IMR-90 (cell line): ENCODE results near the gene NDNF. TPM values are rescaled to one million over a fixed set of nuclear protein-coding genes. Genes with fewer than 3 reads are reported as not detected.
A peak's percentile ranks its signal among the peaks of the same experiment; 100 is the strongest.

Experiments used
- ATAC-seq: fragments of 200-7000 bp; cut with Tn5 transposase; 2 replicates; pipeline ENCODE4 v1.9.1; 2020; ENCODE audit warnings: low read depth, mild to moderate bottlenecking, moderate library complexity
- BruUV-seq: library from RNA; stranded (reverse); fragments of 400-500 nt; replicated peaks from 2 replicates; lab custom pipeline; 2021; lab: Mats Ljungman, UMichigan
- CTCF ChIA-PET: fragments of 300-600 bp; formaldehyde crosslinking; extraction: SDS; loops from one replicate; lab custom pipeline; 2021; ENCODE audit warnings: antibody characterized with exemption; lab: Yijun Ruan, JAX
- POLR2A ChIA-PET: fragments of 300-600 bp; sonication (Branson Sonifier 250); formaldehyde crosslinking; loops from one replicate; lab custom pipeline; 2022; ENCODE audit warnings: antibody characterized with exemption; ENCODE audit not compliant: unreplicated experiment; lab: Charles Lee
- DNase-seq: peaks from one replicate; pipeline ENCODE4 v3.0.0; 2013
- H2AFZ ChIP-seq: replicated peaks from 2 replicates; pipeline ENCODE3; 2013; ENCODE audit warnings: low read length, mild to moderate bottlenecking; ENCODE audit not compliant: poor library complexity
- H2AK5ac ChIP-seq: 2 replicates; pipeline ENCODE4 v1.6.1; 2013; ENCODE audit warnings: low read depth, low read length, inconsistent platforms
- H2AK9ac ChIP-seq: replicated peaks from 2 replicates; pipeline ENCODE3; 2013; ENCODE audit warnings: mild to moderate bottlenecking, low read depth, low read length, moderate library complexity; ENCODE audit not compliant: poor library complexity
- H2BK120ac ChIP-seq: 2 replicates; pipeline ENCODE4 v1.6.1; 2013; ENCODE audit warnings: low read depth, low read length, inconsistent platforms
- H2BK15ac ChIP-seq: 3 replicates; pipeline ENCODE4 v1.6.1; 2013; ENCODE audit warnings: low read depth, low read length, inconsistent platforms
- H2BK20ac ChIP-seq: 2 replicates; pipeline ENCODE4 v1.6.1; 2013; ENCODE audit warnings: low read depth, mild to moderate bottlenecking, inconsistent platforms, low read length, moderate library complexity
- H2BK5ac ChIP-seq: 2 replicates; pipeline ENCODE4 v1.6.1; 2013; ENCODE audit warnings: mild to moderate bottlenecking, low read depth, low read length, inconsistent platforms; ENCODE audit not compliant: poor library complexity, severe bottlenecking
- H3K14ac ChIP-seq: replicated peaks from 2 replicates; pipeline ENCODE4 v1.6.1; 2013; ENCODE audit warnings: low read depth, low read length, inconsistent platforms
- H3K18ac ChIP-seq: 2 replicates; pipeline ENCODE4 v1.6.1; 2013; ENCODE audit warnings: low read depth, low read length, control low read depth
- H3K23ac ChIP-seq: 2 replicates; pipeline ENCODE4 v1.6.1; 2013; ENCODE audit warnings: low read depth, low read length, inconsistent platforms
- H3K27ac ChIP-seq: 2 replicates; pipeline ENCODE4 v1.5.1; 2013; ENCODE audit warnings: mild to moderate bottlenecking, control low read depth, low read length; ENCODE audit not compliant: insufficient read depth
- H3K27me3 ChIP-seq: 2 replicates; pipeline ENCODE4 v1.6.1; 2013; ENCODE audit warnings: low read length; ENCODE audit not compliant: control insufficient read depth, insufficient read depth
- H3K36me3 ChIP-seq: 2 replicates; pipeline ENCODE4 v1.6.1; 2013; ENCODE audit warnings: low read length, mixed read lengths; ENCODE audit not compliant: control insufficient read depth, insufficient read depth
- H3K4ac ChIP-seq: 2 replicates; pipeline ENCODE4 v1.6.1; 2013; ENCODE audit warnings: low read depth, low read length, inconsistent platforms
- H3K4me1 ChIP-seq: 2 replicates; pipeline ENCODE4 v1.6.1; 2013; ENCODE audit warnings: low read length, mixed read lengths; ENCODE audit not compliant: control insufficient read depth, insufficient read depth
- H3K4me2 ChIP-seq: 2 replicates; pipeline ENCODE4 v1.6.1; 2013; ENCODE audit warnings: low read depth, mild to moderate bottlenecking, control low read depth, low read length, moderate library complexity
- H3K4me3 ChIP-seq: 2 replicates; pipeline ENCODE4 v1.5.1; 2013; ENCODE audit warnings: low read depth, mild to moderate bottlenecking, control low read depth, low read length, moderate library complexity; ENCODE audit not compliant: insufficient read depth
- H3K56ac ChIP-seq: 2 replicates; pipeline ENCODE4 v1.6.1; 2013; ENCODE audit warnings: low read length, inconsistent platforms; ENCODE audit not compliant: insufficient read depth; ENCODE audit errors: extremely low read depth
- H3K79me1 ChIP-seq, 2 experiments: 2 replicates each; pipeline ENCODE4 v1.6.1; 2013; ENCODE audit warnings: low read length in 2 of 2, inconsistent platforms in 1 of 2, low read depth in 1 of 2
- H3K9ac ChIP-seq: 2 replicates; pipeline ENCODE4 v1.6.1; 2013; ENCODE audit warnings: low read depth, low read length, control low read depth
- H3K9me1 ChIP-seq: 2 replicates; pipeline ENCODE4 v1.6.1; 2013; ENCODE audit warnings: low read length, inconsistent platforms; ENCODE audit not compliant: insufficient read depth
- H3K9me3 ChIP-seq: 2 replicates; pipeline ENCODE4 v1.6.1; 2013; ENCODE audit warnings: low read length; ENCODE audit not compliant: control insufficient read depth, insufficient read depth
- H4K20me1 ChIP-seq: 2 replicates; pipeline ENCODE4 v1.6.1; 2013; ENCODE audit warnings: low read length, inconsistent platforms; ENCODE audit not compliant: insufficient read depth
- H4K5ac ChIP-seq: 2 replicates; pipeline ENCODE4 v1.6.1; 2013; ENCODE audit warnings: mild to moderate bottlenecking, low read depth, low read length, control low read depth
- H4K8ac ChIP-seq, 2 experiments: 2 replicates each; pipeline ENCODE4 v1.6.1; 2013; ENCODE audit warnings: low read depth in 2 of 2, low read length in 2 of 2, control low read depth in 1 of 2, inconsistent platforms in 1 of 2
- H4K91ac ChIP-seq: 2 replicates; pipeline ENCODE4 v1.6.1; 2013; ENCODE audit warnings: low read depth, low read length, inconsistent platforms; ENCODE audit not compliant: insufficient read depth
- BHLHE40 ChIP-seq: fragments of 150-350 bp; IDR thresholded peaks from 2 replicates; pipeline ENCODE4 v1.6.1; 2016; ENCODE audit warnings: mild to moderate bottlenecking, low read depth, low read length
- CEBPB ChIP-seq: IDR thresholded peaks from 2 replicates; pipeline ENCODE4 v1.6.1; 2012; ENCODE audit warnings: low read depth, low read length, improper control_type of control experiment
- CHD1 ChIP-seq: IDR thresholded peaks from 2 replicates; pipeline ENCODE4 v1.6.1; 2012; ENCODE audit warnings: low read depth, low read length, improper control_type of control experiment
- CTCF ChIP-seq: conservative IDR thresholded peaks from 2 replicates; pipeline ENCODE4 v1.5.1; 2012; ENCODE audit warnings: mild to moderate bottlenecking, low read depth, low read length, improper control_type of control experiment
- FOS ChIP-seq: fragments of 150-350 bp; IDR thresholded peaks from 2 replicates; pipeline ENCODE4 v1.6.1; 2016; ENCODE audit warnings: low read depth, low read length
- MAFK ChIP-seq: IDR thresholded peaks from 2 replicates; pipeline ENCODE4 v1.6.1; 2012; ENCODE audit warnings: low read depth, low read length, improper control_type of control experiment
- MXI1 ChIP-seq: IDR thresholded peaks from 2 replicates; pipeline ENCODE4 v1.6.1; 2012; ENCODE audit warnings: low read depth, mild to moderate bottlenecking, low read length, moderate library complexity, borderline replicate concordance
- NFE2L2 ChIP-seq: fragments of 150-350 bp; IDR thresholded peaks from 2 replicates; pipeline ENCODE4 v1.6.1; 2016; ENCODE audit warnings: low read depth, mild to moderate bottlenecking, low read length
- RAD21 ChIP-seq: IDR thresholded peaks from 2 replicates; pipeline ENCODE4 v1.6.1; 2012; ENCODE audit warnings: low read length, improper control_type of control experiment
- RCOR1 ChIP-seq: IDR thresholded peaks from 2 replicates; pipeline ENCODE4 v1.6.1; 2012; ENCODE audit warnings: mild to moderate bottlenecking, low read length, improper control_type of control experiment; ENCODE audit not compliant: insufficient replicate concordance
- RFX5 ChIP-seq: IDR thresholded peaks from 2 replicates; pipeline ENCODE4 v1.8.0; 2012; ENCODE audit warnings: low read depth, mild to moderate bottlenecking, low read length, moderate library complexity
- SMC3 ChIP-seq: fragments of 150-350 bp; IDR thresholded peaks from 2 replicates; pipeline ENCODE4 v1.6.1; 2016; ENCODE audit warnings: low read depth, mild to moderate bottlenecking, antibody characterized with exemption, low read length, moderate library complexity
- USF2 ChIP-seq: fragments of 150-350 bp; IDR thresholded peaks from 2 replicates; pipeline ENCODE4 v1.6.1; 2017; ENCODE audit warnings: mild to moderate bottlenecking, antibody characterized with exemption, low read length, low read depth
- dilution Hi-C: fragments of 300-500 bp; cut with HindIII; formaldehyde crosslinking; loops from one replicate; pipeline ENCODE4 v1.14.3; 2018; ENCODE audit warnings: low sequenced_read_pairs; ENCODE audit not compliant: unreplicated experiment
- in situ Hi-C: fragments of 300-500 bp; cut with MboI; formaldehyde crosslinking; loops from 3 replicates; pipeline ENCODE4 v1.14.3; 2019; ENCODE audit warnings: low sequenced_read_pairs, inconsistent platforms, mixed read lengths
- intact Hi-C: fragments of 100-400 bp; cut with micrococcal nuclease; formaldehyde crosslinking; loops from 2 replicates; pipeline ENCODE4 v1.10.0; 2022
- polyA plus RNA-seq, 3 experiments: library from polyadenylated mRNA; depleted of rRNA; stranded (reverse); fragments of >200 nt; gene quantifications; 2 replicates each; pipeline ENCODE4 v1.2.3, GENCODE V29; 2012; ENCODE audit warnings: low replicate concordance in 1 of 3
- total RNA-seq: library from RNA; depleted of rRNA; stranded (reverse); fragments of >200 nt; gene quantifications from 2 replicates; pipeline ENCODE4 v1.2.3, GENCODE V29; 2012

The NDNF gene
- total and polyA plus RNA-seq, 2 of the 4 experiments (the other 2 are of a cell fraction), result under 0.01 TPM; not detected in 1

- dilution Hi-C loops, result no loop called here
- H4K5ac ChIP-seq, result no peak overlapping the region
- H4K91ac ChIP-seq, result no peak overlapping the region
- intact Hi-C loops, result loop anchor here (5.0 kb wide), 2 partner anchors 333 to 893 kb away; no protein-coding TSS in a partner anchor
- POLR2A ChIA-PET, result interaction anchor here (0.6 kb wide), 1 partner anchor 127 kb away, joined by 3 read pairs; no protein-coding TSS in a partner anchor
- H3K4me2 ChIP-seq, result no peak overlapping the region
- no peak overlapping the region for H2AK9ac ChIP-seq
- H2AK5ac ChIP-seq, result no peak overlapping the region
- no peak overlapping the region for H3K56ac ChIP-seq
- H3K14ac ChIP-seq, result no peak overlapping the region
- DNase-seq (no peak), ATAC-seq (no peak)
- in situ Hi-C loops, result no loop called here
- no peaks in the 10 kb centered on the region for H3K9me3 ChIP-seq
- H4K8ac ChIP-seq, result no peak overlapping the region
- H3K79me1 ChIP-seq, result no peaks in the 10 kb centered on the region
- no peaks in the 10 kb centered on the region for H3K9me1 ChIP-seq
- no peaks in the 10 kb centered on the region for H3K36me3 ChIP-seq
- CTCF ChIA-PET, result interaction anchor here (0.7 to 1.5 kb wide), 3 partner anchors 12 to 330 kb away, joined by 3 to 4 read pairs (median 3); no protein-coding TSS in a partner anchor
- H3K27ac ChIP-seq, result no peak overlapping the region
- H2BK15ac ChIP-seq, result no peak overlapping the region
- H3K27me3 ChIP-seq, result no peaks in the 10 kb centered on the region
- no peak overlapping the region for H3K23ac ChIP-seq
- H3K4me3 ChIP-seq, result no peak overlapping the region
- TF ChIP-seq RCOR1, result no peak
- TF ChIP-seq RAD21, result no peak
- no peak for TF ChIP-seq NFE2L2
- TF ChIP-seq RFX5, result no peak
- peak; percentile 29 for TF ChIP-seq CTCF
- TF ChIP-seq FOS, result no peak
- TF ChIP-seq CHD1, result no peak
- peak; percentile 25; the same call in 1 of the 2 replicates for TF ChIP-seq SMC3
- TF ChIP-seq USF2, result no peak
- TF ChIP-seq MAFK, result no peak
- TF ChIP-seq BHLHE40, result no peak
- no peak for TF ChIP-seq MXI1
- TF ChIP-seq CEBPB, result no peak
- H3K9ac ChIP-seq, result no peak overlapping the region
- no peak overlapping the region for H2BK5ac ChIP-seq
- no peak overlapping the region for H2BK120ac ChIP-seq
- H3K18ac ChIP-seq, result no peak overlapping the region
- H2AFZ ChIP-seq, result no peak overlapping the region
- H3K4ac ChIP-seq, result no peak overlapping the region
- H2BK20ac ChIP-seq, result no peak overlapping the region
- H3K4me1 ChIP-seq, result no peaks in the 10 kb centered on the region
- no TSS peak for BruUV-seq
- no peaks in the 10 kb centered on the region for H4K20me1 ChIP-seq
These were observed 22.0 kb downstream of the NDNF start for GRCh38 chr4:121050300-121050699.
